Measurements from ENCODE around the gene BTRC. TPM values are rescaled to one million over a fixed set of nuclear protein-coding genes. Genes with fewer than 3 reads are reported as not detected.
A peak's percentile ranks its signal among the peaks of the same experiment; 100 is the strongest.

Gene BTRC
- total and polyA plus RNA-seq, 2 donors (not counting 3 experiments of a cell fraction or from before 2014, with no cell fraction given) = 11.6 to 18.5 TPM

Small RNAs within 50 kb of the gene (microRNA-seq; reads per million reads assigned to microRNA genes)
- not detected for gene MIR3158-1 (ENCODE audit: borderline number of aligned reads, borderline replicate concordance)
- not detected for gene MIR3158-2 (ENCODE audit: borderline number of aligned reads, borderline replicate concordance)

Small RNAs within 50 kb of the gene (small RNA-seq; reads per million reads assigned to genes)
- not detected for gene MIR3158-1 (ENCODE audit: insufficient read depth, insufficient read length, low read depth, low replicate concordance)
- 1.5 reads per million for gene RNU2-43P (ENCODE audit: insufficient read depth, insufficient read length, low read depth, low replicate concordance)
- gene RNU2-59P (ENCODE audit: insufficient read depth, insufficient read length, low read depth, low replicate concordance) = 9.6 reads per million, percentile 60 among the genes with 10 or more reads in this experiment

Other genes starting within 250 kb of the BTRC start
- gene TLX1, start 222.9 kb upstream of the BTRC start, total RNA-seq = not detected in 2 replicates
- 0.10 TPM in 1 of 2 replicates, not detected in the other for gene TLX1, start 222.9 kb upstream of the BTRC start, polyA plus RNA-seq
- not detected in 2 replicates for gene LBX1, start 124.7 kb upstream of the BTRC start, total RNA-seq
- not detected in 2 replicates for gene LBX1, start 124.7 kb upstream of the BTRC start, polyA plus RNA-seq
- gene POLL, start 234.1 kb downstream of the BTRC start, total RNA-seq = 27.4 and 34.3 TPM in 2 replicates
- gene POLL, start 234.1 kb downstream of the BTRC start, polyA plus RNA-seq = 42.3 and 51.0 TPM in 2 replicates
- 21.3 and 25.3 TPM in 2 replicates for gene DPCD, start 234.2 kb downstream of the BTRC start, total RNA-seq
- 33.0 and 39.3 TPM in 2 replicates for gene DPCD, start 234.2 kb downstream of the BTRC start, polyA plus RNA-seq